GM20431 (cell line): Measurements from ENCODE around the gene CSE1L.
"Not testable (repeated sequence)": the region's sequence is repeated elsewhere in the genome, so short reads cannot be mapped to it uniquely, and the experiment has no call there.

ENCODE experiments used
- in situ Hi-C: fragments of 300-500 bp; cut with MseI, MboI; formaldehyde crosslinking; loops from one replicate; pipeline ENCODE4 v1.15.0; 2020; ENCODE audit warnings: low sequenced_read_pairs; ENCODE audit not compliant: unreplicated experiment

The CSE1L gene, protein sequence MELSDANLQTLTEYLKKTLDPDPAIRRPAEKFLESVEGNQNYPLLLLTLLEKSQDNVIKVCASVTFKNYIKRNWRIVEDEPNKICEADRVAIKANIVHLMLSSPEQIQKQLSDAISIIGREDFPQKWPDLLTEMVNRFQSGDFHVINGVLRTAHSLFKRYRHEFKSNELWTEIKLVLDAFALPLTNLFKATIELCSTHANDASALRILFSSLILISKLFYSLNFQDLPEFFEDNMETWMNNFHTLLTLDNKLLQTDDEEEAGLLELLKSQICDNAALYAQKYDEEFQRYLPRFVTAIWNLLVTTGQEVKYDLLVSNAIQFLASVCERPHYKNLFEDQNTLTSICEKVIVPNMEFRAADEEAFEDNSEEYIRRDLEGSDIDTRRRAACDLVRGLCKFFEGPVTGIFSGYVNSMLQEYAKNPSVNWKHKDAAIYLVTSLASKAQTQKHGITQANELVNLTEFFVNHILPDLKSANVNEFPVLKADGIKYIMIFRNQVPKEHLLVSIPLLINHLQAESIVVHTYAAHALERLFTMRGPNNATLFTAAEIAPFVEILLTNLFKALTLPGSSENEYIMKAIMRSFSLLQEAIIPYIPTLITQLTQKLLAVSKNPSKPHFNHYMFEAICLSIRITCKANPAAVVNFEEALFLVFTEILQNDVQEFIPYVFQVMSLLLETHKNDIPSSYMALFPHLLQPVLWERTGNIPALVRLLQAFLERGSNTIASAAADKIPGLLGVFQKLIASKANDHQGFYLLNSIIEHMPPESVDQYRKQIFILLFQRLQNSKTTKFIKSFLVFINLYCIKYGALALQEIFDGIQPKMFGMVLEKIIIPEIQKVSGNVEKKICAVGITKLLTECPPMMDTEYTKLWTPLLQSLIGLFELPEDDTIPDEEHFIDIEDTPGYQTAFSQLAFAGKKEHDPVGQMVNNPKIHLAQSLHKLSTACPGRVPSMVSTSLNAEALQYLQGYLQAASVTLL

DNA sequence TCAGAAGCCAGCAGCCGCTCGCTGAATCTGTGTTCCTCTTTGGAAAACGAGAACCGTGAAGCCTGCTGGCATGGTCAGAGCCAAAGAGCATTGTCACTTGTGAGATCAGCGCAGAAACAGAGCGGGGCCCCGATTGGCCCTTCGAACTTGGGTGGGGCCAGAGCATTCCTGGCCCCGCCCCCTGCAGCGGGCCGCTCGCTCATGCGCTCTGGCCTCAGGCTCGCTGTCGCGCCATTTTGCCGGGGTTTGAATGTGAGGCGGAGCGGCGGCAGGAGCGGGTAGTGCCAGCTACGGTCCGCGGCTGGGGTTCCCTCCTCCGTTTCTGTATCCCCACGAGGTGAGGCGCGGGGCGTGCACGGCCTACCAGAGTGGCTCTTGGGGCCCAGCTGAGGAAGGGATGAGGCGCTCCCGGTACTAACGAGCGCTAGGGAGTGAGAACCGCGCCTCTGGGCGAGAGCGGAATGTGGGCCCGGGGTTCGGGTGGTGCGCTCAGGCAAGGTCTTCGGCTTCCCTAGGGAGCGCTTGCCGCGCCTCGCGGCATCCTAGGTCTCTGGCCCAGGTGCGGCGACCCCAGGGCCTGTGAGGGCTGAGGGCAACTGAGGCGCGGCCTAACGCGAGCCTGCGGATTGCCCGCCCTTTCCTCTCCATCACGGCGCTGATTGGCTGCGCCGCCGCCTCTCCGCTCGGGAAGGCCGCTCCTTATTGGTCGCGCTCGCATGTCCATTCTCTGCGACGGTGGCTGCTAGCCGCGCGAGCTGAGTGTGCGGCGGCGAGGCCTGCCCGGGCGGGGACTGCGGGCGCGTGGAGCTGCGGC, at the start of gene CSE1L:
Gene CSE1L (plus strand): TSS at position 226 of the 814 bp plus-strand sequence. CDS start 12,152 bp downstream, outside the sequence.
- in situ Hi-C loops: no loop called here

DNA sequence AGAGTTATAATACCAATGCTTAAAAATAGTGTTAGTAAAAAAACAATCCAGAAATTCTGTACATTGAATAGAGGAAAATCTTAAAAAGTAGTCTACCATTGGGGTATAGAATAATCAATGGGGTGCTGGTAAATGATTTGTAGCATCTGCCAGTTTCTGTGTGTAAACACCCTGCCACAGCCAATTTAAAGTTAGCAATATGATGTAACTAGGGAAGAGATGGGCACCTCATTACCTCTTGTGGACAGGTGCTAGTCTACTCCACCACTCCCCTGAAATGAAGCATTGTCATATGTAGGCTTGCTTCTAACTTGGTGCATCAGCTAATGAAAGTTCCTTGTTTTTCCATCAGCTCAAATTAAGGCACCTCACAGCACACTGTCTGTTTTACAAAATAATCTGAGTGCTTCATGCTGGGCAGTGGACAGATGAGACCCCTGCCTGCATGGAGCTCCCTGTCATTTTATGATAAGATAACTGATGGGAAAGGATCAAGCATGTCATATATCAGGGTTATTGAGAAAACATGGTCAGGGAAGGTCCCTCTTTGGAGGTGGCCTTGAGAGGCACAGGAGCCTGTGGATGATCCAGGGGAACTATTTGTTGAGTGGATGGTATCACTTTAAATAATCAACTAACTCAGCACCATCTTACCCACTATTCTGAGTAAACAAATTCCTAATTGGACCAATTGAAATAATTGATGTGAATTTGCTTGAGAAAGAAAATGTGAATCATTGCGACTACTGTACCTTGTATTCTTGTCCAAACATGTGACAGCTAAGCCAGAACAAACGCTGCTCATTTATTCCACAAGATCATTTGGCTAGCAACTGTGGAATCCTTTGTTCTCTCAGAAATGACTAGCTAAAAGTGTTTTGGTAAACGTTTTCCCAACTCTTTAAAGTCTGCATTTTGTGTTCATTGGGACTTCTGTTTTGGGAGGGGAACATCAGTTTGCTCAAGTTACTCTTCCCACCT, 45.9 kb upstream of the CSE1L start:
- in situ Hi-C loops: no loop called here

DNA sequence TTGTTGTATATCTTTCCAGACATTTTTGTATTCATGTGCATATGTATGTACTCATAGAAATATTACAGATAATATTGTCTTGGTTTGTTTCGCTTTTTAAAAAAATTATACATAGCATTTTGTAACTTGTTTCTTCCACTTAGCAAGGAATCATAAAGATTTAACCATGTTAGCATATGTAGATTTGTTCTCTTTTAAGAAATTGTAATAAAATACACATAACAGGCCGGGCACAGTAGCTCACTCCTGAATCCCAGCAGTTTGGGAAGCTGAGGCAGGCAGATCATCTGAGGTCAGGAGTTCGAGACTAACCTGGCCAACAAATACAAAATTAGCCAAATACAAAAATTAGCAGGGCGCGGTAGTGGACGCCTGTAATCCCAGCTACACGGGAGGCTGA, 44.4 kb upstream of the CSE1L start:
- in situ Hi-C loops: no loop called here

DNA sequence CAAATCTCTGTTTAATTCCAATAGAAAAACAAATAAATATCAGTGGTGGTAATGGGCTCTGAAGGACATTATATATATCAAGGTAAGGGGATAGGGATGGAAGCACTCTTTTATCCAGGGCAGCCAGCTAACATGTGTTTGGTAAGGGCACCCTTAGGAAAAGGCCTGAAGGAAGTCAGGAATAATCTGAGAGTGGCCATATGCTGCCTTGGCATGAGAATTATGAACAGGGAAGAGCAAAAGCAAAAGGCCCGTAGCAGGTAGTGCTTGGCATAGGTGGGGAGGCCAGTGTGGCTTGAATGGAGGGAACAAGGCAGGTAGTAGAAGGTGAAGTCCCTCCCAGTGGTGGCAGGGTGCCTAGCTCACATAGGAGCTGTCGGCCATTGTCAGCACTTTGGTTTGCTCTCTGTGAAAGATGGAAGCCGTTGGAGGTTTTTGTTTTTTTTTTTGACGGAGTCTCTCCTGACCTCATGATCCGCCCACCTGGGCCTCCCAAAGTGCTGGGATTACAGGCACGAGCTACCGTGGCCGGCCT, 39.6 kb upstream of the CSE1L start:
- in situ Hi-C loops: no loop called here

DNA sequence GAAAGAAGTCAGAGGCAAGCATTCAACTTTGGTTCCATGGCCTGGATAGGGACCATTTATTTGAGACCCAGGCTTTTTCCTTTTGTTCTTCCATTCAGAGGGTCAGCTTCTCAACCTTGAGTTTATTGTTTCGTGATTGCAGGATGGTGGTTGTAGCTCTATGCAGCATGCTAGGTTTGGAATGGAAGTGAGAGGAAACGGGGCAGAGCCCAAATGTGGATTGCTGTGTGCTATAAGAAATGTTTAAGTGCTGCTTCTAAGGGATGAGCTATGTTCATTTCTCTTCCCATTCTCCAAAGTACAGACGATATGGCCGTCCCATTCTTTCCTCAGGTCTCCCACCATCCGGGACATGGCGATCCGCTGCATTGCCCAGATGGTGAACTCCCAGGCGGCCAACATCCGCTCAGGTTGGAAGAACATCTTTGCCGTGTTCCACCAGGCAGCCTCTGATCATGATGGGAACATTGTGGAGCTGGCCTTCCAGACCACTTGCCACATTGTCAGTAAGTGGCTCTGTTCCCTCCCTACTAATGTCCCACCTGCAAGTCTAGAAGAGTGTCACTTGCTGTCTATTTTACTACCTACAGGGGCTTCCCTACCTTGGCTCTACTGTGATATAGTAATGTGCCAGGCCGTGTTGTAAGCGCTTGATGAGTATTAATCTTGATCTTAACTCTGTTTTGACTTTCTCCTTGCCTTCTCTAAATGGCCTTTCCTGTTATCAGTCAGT, 36.0 kb upstream of the CSE1L start:
- in situ Hi-C loops: no loop called here

DNA sequence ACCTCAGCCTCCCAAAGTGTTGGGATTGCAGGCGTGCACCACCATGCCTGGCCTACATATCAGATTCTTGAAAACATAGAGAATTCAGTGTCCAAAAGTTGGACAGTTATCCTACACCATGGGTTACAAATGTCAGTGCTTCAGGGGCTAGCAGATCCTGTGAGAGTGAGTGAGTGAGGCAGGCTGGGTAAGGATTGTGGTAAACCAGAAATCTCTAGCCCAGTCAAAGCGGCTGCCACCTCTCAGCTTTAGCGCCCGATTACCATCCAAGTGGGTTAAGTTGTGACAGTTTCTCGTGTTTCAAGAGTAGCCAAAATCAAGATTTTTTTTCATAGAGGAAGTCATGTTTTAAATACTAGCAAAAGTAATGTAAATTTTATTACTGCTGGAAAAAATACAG, 21.9 kb upstream of the CSE1L start:
- in situ Hi-C loops: no loop called here

DNA sequence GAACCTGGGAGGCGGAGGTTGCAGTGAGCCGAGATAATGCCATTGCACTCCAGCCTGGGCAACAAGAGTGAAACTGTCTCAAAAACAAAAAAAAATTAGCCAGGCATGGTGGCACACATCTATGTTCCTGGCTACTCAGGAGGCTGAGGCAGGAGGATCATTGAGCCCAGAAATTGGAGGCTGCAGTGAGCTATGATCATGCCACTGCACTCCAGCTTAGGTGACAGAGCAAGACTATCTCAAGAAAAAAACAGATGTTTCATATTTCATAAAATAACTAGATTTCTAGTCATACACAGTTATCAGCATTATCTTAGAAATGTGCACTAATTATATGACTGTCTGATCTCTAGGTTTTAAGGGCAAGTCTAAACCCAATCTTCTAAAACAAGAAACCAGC, 17.9 kb upstream of the CSE1L start:
- in situ Hi-C loops: not testable (repeated sequence)

DNA sequence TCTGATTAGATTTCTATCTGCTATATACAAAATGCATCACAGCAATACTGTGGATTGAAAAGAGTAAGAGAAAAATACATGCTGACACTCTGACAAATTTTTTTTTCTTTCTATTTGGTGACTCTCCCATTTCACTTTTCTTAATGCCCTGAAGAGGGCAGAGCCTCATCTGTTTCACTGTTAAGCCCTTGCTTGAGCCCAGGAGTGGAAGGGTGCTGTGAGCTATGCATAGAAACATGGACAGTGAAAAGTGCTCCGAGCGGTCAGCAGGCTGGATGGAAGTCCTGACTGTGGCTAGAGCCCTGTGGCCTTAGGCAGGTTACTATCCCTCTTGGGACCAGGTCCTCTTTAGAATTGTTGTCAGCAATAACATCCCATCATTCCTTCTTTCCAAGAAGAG, 17.4 kb upstream of the CSE1L start:
- in situ Hi-C loops: no loop called here

DNA sequence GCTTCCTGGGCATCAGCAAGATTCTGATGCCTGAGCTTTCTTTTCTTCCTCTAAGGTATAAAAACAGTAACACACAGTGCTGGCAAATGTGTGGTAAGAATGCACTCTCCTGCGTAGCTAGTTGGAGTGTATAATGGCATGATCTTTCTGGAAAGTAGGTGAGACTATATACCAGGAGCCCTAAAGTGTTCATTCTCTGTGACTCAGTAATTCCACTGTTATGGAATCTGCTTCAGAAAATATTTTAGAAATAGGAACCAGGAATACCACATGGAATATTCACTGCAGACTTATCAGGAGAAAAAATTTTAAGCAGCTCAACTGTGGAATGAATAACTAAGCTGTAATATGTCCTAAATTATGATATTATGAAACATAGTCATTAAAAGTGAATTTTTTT, 16.9 kb upstream of the CSE1L start:
- in situ Hi-C loops: no loop called here

DNA sequence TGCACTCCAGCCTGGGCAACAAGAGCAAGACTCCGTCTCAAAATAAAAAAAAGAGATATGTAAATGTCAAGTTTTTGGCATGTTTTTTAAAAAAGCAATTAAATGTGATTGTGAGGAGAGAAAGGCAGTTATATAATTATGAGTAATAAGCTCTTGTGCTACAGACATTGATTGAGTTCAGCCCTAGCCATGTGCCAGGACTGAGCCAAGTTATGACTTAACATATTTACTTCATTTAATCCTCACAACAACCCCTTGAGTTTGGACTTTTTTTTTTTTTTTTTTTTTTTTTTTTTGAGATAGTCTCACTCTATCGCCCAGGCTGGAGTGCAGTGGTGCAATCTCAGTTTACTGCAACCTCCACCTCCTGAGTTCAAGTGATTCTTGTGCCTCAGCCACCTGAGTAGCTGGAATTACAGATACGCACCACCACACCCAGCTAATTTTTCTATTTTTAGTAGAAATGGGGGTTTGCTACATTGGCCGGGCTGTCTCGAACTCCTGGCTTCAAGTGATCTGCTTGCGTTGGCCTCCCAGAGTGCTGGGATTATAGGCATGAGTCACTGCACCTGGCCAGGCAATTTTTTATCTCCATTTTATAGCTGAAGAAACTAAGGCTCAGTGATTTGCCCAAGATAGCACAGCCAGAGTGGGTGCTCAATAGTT, 15.0 kb upstream of the CSE1L start:
- in situ Hi-C loops: no loop called here

DNA sequence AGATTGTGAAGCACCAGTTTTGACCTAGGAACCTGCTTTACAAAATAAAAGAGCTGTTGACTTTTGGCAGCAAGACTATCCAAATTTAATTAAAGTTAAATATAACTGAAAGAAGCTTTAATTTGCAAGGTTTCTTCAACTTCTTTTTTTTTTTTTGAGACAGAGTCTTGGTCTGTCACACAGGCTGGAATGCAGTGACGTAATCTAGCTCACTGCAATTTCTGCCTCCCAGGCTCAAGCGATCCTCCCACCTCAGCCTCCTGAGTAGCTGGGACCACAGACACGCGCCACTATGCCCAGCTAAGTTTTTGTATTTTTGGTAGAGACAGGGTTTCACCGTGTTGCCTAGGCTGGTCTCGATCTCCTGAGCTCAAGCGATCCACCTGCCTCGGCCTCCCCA, 13.7 kb upstream of the CSE1L start:
- in situ Hi-C loops: no loop called here

DNA sequence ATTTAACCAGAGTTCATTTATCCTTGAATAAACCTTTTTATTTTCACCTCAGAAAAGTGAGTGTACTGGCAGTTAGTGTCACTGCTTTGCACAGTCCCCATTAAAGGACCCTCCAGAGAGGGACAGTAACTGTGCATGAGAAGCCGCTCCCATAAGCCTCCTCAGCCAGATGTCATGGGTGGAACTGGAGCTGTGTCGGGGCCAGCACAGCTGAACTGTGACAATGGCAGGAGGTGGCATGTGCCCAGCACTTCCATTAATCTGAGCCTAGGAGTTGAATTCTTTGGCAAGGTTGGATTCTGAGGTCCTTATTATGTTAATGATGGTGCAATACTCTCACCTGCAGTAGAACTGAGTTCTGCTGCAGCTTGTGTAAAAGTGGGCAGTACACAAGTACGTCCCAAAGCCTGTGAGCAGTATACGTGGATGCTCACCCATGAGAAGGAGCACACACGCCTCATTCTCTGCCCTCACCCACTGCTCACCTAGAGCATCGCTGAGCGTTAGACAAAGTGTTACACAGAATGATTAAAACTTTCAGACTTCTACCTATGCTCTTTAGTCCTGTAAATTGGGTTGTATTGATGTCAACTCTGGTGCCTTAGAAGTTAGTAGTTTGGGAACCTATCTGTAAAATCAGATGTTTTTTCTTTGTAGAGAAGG, 11.9 kb upstream of the CSE1L start:
- in situ Hi-C loops: no loop called here

DNA sequence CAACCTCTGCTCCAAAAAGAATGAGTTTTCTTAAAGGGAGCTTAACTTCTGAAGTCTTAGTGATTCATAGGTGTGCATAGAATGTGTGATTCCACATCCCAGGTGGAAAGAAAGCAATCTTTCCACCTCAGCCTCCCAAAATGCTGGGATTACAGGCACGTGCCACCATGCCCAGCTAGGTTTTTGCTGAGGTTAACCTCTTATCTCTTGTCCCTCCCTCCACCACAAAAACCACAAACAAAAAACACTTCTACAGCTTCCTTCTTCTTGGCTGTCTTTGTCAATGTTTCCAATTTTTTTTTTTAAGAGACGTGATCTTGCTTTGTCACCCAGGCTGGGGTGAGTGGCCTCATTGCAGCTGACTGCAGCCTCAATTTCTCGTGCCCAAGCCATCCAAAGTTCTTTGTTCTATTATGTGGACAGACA, 8.1 kb upstream of the CSE1L start:
- in situ Hi-C loops: no loop called here

DNA sequence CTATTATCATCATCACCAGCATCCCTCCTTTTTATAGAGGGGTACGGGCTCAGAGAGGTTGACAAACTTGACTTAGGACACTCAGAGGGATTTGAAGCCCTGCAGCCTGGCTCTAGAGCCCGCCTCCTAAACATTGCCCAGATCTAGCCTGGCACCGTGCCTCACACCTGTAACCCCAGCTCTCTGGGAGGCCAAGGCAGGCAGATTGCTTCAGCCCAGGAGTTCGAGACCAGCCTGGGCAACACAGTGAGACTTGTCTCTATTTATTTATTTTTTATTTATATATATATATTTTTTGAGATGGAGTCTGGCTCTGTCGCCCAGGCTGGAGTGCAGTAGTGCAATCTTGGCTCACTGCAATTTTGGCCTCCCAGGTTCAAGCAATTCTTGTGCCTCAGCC, 6.3 kb upstream of the CSE1L start:
- in situ Hi-C loops: no loop called here

DNA sequence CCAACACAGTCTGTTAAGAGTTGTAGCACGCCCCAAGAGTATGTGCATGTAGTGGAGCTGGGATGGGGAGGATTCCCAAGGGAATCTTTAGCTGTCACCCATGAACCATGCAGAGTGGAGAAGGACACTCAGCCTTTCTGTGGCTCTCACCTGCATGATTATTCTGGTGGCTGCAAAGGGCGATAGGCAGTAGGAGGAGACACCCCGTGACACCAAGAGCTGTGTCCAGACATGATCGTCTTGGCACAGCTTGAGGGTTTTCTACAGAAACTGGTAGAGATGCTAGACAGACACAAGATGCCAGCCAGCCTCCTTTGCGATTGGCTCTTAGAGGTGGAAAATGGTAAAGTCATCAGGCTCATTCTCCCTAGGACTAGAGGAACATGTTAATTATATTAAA, 3.1 kb upstream of the CSE1L start:
- in situ Hi-C loops: no loop called here

DNA sequence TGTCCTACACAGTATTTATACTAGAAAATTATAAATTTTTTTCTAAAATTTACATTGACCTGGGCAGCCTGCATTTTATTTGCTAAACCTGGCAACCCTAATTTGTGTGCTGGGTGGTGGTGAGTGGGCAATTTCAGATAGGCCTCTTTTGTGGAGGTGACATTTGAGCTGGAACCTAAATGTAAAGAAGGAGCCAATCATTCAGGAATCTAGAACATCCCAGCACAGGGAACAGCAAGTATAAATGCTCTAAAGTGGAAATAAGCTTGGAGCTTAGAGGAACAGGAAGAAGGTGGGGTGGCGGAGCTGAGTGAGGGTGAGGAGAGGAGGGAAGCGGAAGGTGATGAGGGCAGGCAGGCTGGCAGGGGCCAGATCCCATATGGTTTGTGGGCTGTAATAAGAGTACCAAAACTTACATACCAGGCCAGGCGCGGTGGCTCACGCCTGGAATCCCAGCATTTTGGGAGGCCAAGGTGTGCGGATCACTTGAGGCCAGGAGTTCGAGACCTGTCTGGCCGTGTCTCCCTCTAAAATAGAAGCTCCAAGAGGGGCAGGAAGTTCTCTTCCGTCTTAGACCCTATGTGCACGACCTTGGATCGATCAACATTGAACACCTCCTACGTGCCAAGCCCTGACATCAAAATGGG, 549 bp upstream of the CSE1L start:
- in situ Hi-C loops: no loop called here

DNA sequence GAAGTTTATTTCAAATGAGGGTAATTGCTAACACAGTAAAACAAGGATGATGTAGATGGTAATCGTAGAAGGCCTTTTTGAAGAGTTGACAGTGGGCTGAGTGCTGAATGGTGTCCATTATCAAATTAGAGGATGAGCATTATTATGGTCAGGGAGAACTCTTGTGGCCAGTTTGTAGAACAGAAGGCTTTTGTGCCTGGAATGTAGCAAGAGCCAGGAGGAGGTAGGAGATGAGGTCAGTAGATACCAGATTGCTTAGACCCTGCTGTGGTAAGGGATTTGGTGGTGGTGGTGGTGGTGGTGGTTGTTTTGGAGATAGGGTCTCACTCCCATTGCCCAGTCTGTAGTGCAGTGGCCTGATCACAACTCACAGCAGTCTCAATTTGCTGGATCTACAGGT, 6.2 kb downstream of the CSE1L start:
- in situ Hi-C loops: no loop called here
